GM12864 (cell line): ENCODE data around the gene LMX1B.
"Not testable (repeated sequence)": the region's sequence is repeated elsewhere in the genome, so short reads cannot be mapped to it uniquely, and the experiment has no call there.

ENCODE experiments used
- DNase-seq: peaks from one replicate; pipeline ENCODE4 v3.0.0-alpha.2; 2011; ENCODE audit warnings: low read depth
- H3K4me3 ChIP-seq: 2 replicates; pipeline ENCODE4 v1.5.1; 2011; ENCODE audit warnings: mild to moderate bottlenecking, low read depth, low read length, control low read depth
- TF ChIP-seq, protein P1 (sequence below): IDR thresholded peaks from 2 replicates; pipeline ENCODE4 v1.5.1; 2011; ENCODE audit warnings: low read depth, mild to moderate bottlenecking, moderate library complexity, low read length, control low read depth, inconsistent platforms; ENCODE audit errors: missing control alignments

LMX1B gene

GRCh38 chr9:126649477-126649876 is 35.7 kb downstream of the LMX1B start:
- H3K4me3 ChIP-seq = no peak overlapping the region
- no peak for DNase-seq
- TF ChIP-seq, protein P1, sequence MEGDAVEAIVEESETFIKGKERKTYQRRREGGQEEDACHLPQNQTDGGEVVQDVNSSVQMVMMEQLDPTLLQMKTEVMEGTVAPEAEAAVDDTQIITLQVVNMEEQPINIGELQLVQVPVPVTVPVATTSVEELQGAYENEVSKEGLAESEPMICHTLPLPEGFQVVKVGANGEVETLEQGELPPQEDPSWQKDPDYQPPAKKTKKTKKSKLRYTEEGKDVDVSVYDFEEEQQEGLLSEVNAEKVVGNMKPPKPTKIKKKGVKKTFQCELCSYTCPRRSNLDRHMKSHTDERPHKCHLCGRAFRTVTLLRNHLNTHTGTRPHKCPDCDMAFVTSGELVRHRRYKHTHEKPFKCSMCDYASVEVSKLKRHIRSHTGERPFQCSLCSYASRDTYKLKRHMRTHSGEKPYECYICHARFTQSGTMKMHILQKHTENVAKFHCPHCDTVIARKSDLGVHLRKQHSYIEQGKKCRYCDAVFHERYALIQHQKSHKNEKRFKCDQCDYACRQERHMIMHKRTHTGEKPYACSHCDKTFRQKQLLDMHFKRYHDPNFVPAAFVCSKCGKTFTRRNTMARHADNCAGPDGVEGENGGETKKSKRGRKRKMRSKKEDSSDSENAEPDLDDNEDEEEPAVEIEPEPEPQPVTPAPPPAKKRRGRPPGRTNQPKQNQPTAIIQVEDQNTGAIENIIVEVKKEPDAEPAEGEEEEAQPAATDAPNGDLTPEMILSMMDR = no peak

GRCh38 chr9:126650404-126651341 is 36.9 kb downstream of the LMX1B start:
- no peak overlapping the region for H3K4me3 ChIP-seq
- TF ChIP-seq, protein P1 = no peak
- DNase-seq = no peak

- no peak overlapping the region for H3K4me3 ChIP-seq
- no peak for DNase-seq
- TF ChIP-seq, protein P1 = no peak
Observed at GRCh38 chr9:126652140-126652582, 38.4 kb downstream of the LMX1B start.

DNA sequence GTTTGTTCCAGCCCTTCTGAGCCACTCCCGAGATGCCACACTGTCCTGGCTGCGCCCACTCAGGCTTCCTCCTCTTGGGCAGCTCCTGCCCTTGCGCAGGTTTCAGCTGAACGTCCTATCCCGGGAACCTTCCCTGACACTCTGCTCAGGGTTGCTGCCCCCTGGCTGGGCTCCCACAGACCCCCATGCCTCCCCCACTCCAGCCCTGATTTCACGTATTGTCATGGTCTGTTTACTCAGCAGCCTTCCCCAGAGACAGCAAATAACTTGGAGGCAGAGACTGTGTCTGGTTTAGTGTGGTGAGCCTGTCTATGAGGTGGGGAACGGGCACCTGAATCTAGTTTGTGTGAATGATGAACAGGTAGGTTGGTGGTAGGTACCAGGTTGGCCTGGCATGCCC is 40.4 kb downstream of the LMX1B start:
- TF ChIP-seq, protein P1 = no peak
- no peak overlapping the region for H3K4me3 ChIP-seq
- DNase-seq = no peak

DNA sequence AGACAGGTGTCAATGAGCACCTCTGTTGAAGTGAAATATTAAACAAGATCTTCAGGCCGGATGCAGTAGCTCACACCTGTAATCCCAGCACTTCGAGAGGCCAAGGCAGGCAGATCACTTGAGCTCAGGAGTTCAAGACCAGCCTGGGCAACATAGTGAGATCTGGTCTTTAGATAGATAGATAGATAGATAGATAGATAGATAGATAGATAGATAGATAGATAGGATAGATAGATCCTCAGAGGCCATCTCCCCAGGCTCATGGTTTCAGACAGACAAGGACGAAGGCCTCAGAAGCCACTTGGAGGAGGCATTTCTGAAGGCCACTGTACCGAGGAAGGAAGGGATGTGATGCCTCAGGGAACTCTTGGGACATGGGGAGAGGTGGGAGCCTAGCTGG is 42.5 kb downstream of the LMX1B start:
- not testable (repeated sequence) for H3K4me3 ChIP-seq, DNase-seq

- DNase-seq = no peak
- TF ChIP-seq, protein P1 = no peak
- H3K4me3 ChIP-seq = no peak overlapping the region
Observed at GRCh38 chr9:126658201-126658825, 44.6 kb downstream of the LMX1B start.

- no peak for DNase-seq
- no peak overlapping the region for H3K4me3 ChIP-seq
- TF ChIP-seq, protein P1 = no peak
Observed at GRCh38 chr9:126658956-126659555, 45.3 kb downstream of the LMX1B start.
